HG02759 (cell line): ENCODE measurements around the gene SLC38A1.

Experiments used
- ATAC-seq: cut with Tn5 transposase; IDR thresholded peaks from one replicate; pipeline ENCODE4 v1.9.1; 2021; ENCODE audit warnings: mild to moderate bottlenecking, moderate library complexity; ENCODE audit not compliant: unreplicated experiment

SLC38A1 gene

GRCh38 chr12:46147144-46147543 lies 121.7 kb downstream of the SLC38A1 start:
- ATAC-seq: no peak

- ATAC-seq: no peak
Observed at GRCh38 chr12:46145881-46146280, 123.0 kb downstream of the SLC38A1 start.

GRCh38 chr12:46144433-46144832 lies 124.4 kb downstream of the SLC38A1 start:
- ATAC-seq: no peak

- ATAC-seq: no peak
Observed at GRCh38 chr12:46136249-46136648, 132.6 kb downstream of the SLC38A1 start.

- no peak for ATAC-seq
Observed at GRCh38 chr12:46135750-46136149, 133.1 kb downstream of the SLC38A1 start.

GRCh38 chr12:46134852-46135251 lies 134.0 kb downstream of the SLC38A1 start:
- ATAC-seq: no peak

GRCh38 chr12:46134205-46134811 lies 134.5 kb downstream of the SLC38A1 start:
- no peak for ATAC-seq

- ATAC-seq: no peak
Observed at GRCh38 chr12:46133751-46134150, 135.1 kb downstream of the SLC38A1 start.
